ENCODE measurements around the gene TMC6.
"Not testable (repeated sequence)": the region's sequence is repeated elsewhere in the genome, so short reads cannot be mapped to it uniquely, and the experiment has no call there.

Gene TMC6, protein sequence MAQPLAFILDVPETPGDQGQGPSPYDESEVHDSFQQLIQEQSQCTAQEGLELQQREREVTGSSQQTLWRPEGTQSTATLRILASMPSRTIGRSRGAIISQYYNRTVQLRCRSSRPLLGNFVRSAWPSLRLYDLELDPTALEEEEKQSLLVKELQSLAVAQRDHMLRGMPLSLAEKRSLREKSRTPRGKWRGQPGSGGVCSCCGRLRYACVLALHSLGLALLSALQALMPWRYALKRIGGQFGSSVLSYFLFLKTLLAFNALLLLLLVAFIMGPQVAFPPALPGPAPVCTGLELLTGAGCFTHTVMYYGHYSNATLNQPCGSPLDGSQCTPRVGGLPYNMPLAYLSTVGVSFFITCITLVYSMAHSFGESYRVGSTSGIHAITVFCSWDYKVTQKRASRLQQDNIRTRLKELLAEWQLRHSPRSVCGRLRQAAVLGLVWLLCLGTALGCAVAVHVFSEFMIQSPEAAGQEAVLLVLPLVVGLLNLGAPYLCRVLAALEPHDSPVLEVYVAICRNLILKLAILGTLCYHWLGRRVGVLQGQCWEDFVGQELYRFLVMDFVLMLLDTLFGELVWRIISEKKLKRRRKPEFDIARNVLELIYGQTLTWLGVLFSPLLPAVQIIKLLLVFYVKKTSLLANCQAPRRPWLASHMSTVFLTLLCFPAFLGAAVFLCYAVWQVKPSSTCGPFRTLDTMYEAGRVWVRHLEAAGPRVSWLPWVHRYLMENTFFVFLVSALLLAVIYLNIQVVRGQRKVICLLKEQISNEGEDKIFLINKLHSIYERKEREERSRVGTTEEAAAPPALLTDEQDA

DNA sequence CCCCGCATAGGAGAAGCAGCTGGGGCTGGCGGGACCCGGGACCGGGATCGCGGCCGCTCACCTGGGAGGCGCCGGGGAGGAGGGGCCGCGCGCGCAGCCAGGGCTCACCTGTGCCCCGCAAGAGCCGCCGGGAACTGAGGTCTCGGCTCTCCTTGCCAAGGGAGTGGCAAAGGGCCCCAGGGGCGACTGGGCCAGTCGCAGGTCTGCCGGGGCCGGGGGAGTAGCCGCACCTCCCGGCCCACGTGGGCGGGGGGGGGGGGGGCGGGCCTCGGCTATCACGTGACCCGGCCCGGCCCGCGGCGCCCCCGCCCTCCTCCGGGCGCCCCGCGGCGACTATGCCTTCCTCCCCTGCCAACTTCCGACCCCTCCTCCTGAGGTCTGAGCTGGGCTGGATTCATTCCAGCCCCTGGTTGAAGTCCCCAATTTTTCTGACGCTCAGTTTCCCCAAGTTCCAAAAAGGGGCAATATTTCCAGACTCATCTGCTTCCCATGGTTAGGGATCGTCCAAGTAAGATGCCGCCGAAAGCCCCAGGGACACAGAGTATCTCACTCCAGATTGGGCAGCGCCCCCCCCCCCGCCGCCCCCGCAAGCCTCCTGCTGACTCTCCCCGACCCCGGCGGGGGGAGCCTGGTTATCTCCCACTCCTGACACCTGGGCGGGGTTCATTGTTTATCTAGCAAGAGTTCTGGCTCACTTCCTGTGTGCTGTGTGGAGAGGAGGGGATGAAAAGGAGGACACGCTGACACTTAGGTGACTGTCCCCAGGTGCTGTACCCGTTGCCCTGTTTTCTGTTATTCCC, at the start of gene TMC6:
TMC6 (minus strand) TSS at position 205 of the 800 bp plus-strand sequence. CDS start 1,923 bp downstream, outside the sequence.
- no peak for DNase-seq

DNA sequence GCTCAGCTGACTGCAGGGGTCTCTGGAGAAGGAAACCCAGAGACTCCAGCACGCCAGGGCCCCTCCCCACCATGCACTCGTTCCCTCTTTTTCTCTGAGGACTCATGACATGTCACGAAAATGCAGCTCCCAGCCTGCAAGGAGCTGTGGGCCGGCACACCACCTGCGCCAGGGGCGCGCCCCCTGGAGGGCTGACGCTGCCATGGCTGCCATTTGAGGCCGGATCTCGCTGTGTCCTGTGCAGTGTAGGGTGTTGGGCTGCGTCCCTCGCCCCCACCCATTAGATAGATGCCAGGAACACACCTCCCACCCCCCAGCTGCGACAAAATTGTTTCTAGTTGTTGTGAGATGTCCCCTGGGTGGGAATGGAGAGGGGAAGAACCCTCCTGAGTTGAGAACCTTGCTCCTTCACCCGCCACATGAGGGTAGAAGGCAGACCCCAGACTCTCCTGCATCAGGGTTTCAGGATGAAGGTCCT, 48.0 kb upstream of the TMC6 start:
- peak; percentile 28 for DNase-seq

DNA sequence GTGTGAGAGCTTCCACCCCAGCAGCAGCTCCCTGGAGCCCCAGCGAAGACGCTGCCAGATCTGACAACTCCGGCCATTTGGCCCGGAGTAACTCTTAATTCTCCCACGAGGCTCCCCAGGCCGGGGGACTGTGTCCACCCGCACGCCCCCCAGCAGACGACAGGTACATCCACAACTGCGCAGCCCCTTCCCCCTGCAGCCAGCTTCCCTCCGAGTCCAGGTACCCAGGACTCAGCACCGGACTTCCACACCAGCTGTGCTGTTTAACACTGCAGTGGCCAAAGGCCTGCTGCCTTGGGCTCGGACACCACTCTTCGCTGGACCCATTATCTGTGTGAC, 47.1 kb upstream of the TMC6 start:
- no peak for DNase-seq

DNA sequence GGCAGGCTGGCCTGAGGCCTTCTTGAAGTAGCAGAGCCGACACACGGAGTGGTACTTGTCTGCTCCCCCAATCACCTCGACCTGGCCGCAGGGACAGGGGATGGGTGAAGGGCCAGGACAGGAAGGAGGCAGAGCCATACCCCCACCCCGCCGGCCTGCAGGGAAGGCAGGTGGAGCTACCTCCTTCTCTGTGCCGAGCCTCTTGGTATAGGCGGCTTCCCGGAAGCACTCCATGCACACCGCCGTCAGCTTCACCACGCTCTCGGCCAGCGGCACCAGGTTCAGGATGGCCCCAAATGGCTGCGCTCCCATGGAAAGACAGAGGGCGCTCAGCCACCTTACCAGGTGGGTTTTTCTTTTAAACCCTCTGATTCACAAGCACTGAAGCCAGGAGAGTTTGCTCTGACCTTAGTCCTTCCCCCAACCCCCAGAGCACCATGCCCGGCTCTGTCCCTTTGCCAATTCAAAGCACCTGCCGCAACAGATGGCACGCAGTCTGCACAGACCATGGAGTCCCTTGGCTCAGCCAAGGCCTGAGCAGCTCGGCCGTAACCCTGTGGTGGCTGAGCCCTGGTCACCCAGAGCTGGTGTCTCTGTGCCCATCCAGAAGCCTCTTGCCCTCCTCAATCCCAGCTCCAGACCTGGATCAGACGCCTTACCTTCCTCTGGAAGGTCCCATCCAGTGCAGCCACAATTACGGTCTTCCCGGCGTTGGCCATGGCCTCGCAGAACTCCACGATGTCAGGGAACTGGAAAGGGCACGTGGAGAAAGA, 46.5 kb upstream of the TMC6 start:
- DNase-seq, result no peak

DNA sequence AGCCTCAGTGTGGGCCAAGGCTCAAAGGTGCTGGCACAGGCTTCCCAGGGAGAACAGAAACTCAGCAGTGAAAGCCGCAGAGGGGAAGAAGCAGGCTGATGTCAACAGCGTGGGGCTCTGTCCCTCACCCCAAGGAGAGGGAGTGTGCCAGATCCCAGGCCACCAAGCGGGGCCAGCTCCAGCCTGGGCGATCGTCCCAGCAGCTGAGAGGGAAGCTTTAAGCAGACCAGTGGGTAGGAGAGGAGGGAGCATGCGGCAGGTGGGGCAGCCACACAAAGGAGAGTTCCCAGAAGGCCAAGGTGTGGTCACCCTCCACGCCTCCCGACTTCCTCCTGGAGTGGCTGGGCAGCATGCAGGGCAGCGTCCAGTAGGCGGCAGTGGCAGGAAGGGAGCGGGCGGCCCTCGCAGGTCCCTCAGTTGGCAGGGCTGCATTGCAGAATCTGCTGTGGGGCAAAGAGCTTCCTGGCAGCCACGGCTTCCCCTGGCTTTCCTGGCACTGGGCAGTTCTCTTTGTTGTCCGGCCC, 45.9 kb upstream of the TMC6 start:
- DNase-seq, result no peak

DNA sequence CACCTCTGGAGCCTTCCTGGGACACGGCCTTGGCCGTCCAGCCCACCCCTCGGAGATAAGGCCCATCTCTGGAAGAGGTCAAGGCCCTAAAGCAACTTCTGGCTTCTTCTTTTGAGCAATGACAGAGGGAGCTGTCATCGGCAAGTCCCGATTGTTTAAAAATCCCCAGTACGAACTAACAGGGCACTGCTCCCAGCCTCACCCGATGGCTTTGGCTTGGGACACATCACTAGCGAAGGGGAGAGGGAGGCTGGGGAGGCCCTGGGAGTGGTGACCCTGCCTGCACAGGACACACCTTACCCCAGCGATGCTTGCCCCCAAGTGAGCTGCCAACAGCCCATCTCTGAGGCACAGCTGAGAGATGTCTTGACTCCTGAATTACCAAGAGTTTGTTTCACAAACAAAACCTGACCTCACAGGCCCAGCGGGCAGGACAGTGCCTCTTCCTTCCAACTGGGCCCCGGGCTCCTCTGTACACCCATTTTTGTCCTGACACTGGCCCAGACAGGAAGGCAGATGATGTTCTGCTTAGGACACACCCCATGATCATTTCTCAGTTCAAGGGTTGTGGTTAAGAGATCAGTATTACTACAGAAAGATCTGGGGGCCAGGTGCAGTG, 44.7 kb upstream of the TMC6 start:
- no peak for DNase-seq

DNA sequence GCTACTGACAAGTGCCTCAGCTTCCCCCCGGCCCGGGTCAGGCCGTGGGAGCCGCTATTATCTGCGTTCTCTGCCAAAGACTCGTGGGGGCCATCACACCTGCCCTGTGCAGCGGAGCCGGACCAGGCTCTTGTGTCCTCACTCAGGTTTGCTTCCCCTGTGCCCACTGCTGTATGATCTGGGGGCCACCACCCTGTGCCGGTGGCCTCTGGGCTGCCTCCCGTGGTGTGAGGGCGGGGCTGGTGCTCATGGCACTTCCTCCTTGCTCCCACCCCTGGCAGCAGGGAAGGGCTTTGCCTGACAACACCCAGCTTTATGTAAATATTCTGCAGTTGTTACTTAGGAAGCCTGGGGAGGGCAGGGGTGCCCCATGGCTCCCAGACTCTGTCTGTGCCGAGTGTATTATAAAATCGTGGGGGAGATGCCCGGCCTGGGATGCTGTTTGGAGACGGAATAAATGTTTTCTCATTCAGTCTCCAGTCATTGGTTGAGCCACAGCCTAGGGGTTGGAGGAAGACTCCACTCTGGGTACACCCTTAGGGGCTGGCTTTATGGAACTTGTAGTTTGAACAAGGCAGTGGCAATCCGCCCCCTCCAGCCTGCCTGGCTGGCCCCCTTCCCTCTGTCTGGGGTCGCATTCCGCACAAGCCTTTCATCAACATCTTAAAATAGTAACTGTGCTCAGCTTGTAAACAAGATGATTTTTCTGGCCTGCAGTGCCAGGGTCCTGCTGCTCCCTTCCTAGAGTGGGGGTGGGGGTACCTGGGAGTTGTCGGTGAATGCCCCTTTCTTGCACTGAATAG, 43.9 kb upstream of the TMC6 start:
- no peak for DNase-seq

DNA sequence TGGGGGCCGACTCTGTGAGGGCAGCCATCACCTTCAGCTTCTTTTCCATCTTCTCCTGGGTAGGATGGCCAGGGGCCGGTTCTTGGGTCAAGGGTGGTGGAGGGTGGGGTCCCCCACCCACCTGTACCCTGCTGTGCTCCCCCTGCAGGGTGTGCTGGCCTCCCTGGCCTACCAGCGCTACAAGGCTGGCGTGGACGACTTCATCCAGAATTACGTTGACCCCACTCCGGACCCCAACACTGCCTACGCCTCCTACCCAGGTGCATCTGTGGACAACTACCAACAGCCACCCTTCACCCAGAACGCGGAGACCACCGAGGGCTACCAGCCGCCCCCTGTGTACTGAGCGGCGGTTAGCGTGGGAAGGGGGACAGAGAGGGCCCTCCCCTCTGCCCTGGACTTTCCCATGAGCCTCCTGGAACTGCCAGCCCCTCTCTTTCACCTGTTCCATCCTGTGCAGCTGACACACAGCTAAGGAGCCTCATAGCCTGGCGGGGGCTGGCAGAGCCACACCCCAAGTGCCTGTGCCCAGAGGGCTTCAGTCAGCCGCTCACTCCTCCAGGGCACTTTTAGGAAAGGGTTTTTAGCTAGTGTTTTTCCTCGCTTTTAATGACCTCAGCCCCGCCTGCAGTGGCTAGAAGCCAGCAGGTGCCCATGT, 43.2 kb upstream of the TMC6 start:
- DNase-seq, result not testable (repeated sequence)

DNA sequence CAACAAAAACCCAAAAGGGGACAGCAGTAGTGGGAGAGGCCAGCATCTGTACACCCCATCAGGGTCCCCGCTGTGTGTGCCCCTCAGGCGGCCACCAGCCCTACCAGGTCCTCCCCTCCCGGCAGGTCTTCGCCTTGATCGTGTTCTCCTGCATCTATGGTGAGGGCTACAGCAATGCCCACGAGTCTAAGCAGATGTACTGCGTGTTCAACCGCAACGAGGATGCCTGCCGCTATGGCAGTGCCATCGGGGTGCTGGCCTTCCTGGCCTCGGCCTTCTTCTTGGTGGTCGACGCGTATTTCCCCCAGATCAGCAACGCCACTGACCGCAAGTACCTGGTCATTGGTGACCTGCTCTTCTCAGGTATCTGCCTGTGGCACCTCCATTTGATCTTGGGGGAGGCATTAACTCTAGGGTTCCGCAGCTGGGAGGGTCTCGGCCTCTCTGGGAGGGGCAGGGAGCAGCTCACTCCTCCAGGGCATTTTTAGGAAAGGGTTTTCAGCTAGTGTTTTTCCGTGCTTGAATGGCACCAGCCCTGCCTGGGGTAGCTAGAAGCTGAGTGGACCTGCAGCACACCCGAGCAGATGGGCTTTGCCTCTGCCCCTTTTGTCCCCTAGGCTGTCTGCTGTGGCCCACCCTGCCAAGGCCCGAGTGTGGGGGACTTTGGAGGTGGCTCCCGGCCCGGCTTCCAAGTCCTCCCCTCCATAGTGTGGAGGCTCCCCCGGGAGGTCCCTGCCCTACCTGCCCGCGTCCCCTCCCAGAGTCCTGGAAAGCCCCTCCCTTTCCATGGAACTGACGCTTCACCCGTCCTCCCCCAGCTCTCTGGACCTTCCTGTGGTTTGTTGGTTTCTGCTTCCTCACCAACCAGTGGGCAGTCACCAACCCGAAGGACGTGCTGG, 42.4 kb upstream of the TMC6 start:
- DNase-seq, result no peak

DNA sequence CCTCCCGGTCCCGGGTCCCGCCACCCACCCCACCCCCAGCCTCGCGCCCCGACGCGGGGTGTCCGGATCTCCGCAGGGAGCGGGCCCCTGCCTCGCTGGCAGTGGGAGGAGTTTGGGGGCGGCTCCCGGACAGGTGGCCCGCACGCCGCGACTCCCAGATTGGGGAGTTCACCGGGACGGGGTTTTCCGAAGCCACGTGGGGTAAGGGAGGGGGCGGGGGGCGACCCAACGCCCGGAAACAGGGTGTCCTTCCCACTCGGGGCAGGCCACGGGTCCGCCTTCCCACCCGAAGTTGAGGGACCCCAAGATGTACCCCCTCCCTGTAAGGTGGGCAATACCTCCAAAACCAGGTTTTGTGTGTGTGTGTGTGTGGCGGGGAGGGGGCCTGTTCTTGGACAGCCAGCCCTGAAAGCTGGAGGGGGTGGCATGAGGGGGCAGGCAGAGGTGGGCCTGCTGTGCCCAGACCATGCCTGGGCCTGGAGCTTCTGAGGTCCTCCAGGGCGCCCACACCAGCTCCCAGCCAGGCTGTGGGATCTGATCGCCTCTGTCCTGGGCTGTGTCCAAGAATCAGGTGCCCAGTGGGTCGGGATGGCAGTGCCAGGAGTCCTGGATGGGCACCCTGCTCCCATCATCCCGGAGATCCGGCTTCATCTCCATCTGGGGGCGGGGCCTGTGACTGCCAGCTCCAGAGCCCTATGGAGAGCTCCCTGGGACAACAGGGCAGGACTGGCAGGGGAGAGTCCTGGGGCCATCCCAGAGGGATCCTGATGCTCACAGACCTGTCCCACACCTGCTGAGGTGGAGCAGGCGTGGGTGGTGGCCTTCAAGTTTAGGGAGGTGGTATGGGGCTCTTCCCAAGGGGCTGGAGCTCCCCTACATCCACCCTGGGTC, 40.6 kb upstream of the TMC6 start:
- DNase-seq, result peak; percentile 40

DNA sequence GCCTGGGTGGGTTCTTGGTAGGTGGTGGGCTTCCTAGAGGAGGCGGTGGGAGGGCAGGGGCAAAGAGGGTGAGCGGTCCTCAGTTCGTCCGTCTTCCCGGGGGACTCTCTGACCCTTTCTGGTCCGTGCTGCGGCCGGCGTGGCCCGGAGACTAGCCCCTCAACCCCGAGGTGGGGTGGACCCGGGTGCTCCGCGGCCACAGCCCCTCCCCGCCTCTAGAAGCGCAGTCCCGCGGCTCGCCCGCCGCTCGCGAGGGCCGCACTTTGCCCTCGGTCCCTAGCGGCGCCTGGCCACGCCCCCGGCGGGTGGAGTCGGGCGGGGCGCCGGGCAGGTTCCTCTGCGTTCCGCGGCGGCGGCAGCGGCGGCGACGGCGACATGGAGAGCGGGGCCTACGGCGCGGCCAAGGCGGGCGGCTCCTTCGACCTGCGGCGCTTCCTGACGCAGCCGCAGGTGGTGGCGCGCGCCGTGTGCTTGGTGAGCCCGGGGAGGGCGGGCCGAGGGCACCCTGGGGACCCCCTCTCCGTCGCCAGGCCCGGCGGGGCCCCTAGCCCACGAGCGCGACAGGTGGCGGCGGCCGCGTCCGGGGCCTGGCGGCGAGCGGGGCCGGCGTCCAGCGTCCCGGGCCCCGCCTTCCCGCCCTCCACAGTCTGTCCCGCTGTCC, 39.8 kb upstream of the TMC6 start, which contains the start of gene SYNGR2:
SYNGR2 (plus strand) TSS at position 340 of the 661 bp plus-strand sequence; CDS start at position 376, 36 bp downstream.
- peak; percentile 51 for DNase-seq

DNA sequence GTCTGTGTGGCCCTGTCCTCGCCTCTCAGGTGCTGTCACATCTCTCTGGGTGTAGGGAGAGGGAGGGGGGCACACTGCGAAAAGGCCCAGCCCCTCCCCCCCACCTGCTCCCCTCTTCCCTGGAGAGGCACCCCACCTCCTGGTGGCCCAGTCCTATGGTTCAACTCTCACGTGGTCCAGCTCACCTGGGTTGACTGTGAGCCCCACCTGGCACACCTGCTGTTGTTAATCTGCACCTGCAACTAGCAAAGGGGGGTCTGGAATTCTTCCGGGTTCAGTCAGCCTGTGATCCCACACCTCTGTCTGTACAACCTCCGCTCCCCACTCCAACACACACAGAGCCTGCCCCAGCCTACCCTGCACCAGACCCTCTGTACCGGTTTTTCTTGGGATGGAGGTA, 37.9 kb upstream of the TMC6 start:
- DNase-seq, result no peak

DNA sequence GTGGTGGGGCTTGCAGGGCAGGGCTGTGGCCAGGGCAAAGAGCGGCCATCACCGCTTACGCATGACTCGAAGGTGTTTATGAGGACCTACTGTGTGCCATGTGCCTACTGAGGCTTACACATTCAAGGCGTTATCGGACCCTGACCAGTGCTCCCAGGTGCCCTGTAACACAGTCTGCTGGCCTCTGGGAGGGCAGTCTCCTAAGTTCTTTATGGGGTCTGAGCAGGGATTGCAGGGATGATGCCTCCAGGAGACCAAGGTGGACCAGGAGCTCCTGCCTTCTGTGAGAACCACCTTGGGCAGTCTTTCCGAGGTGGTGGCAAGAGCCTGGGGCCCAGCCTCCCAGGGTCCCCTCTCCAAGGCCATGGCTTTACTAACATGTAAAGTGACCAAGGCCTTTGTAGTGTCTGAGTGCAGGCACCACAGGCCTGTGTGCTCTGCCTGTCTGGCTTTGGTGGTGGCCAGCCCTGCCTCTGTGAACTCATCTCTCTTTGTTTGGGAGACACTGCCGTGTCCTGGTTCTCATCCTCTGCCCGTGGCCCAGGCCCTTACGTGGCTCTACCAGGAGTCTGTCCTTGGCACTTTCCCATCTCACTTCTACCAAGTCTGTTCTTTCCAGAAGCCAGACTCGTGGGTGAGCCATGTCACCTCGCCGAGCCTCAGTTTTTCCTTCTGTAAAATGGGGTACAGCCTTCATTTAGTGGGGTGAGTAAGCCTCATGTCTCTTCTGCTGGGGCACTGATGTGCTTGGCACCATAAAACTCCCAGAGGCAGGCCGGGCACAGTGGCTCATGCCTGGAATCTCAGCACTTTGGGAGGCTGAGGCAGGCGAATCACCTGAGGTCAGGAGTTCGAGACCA, 36.4 kb upstream of the TMC6 start:
- DNase-seq, result no peak

DNA sequence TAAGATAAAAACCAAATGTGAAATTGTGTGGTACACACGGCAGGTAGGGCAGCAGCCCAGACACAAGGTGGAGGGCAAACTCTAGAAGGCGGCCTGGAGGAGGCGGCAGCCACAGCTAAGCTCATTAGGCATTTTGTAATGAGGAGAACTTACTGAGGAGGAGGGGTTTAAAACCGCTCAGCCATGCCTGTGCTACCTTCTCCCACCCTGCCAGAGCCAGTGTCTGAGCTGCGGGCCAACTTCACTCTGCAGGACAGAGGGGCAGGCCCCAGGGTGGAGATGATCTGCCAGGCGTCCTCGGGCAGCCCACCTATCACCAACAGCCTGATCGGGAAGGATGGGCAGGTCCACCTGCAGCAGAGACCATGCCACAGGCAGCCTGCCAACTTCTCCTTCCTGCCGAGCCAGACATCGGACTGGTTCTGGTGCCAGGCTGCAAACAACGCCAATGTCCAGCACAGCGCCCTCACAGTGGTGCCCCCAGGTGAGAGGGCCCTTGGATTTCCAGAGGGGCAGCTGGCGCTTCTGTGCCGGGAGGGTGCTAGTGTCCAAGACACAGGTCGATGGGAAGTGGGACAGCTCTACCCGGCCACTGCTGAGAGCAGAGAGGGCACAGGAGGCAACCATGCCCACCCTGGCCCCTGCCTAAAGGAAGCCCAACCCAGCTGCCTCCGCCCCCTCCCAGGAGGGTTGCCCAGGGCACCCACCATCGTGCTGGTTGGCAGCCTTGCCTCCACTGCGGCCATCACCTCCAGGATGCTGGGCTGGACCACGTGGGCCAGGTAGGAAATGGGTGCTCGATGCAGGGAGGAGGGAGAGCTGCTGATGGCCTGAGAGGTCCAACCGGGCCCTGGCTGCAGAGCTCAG, 35.6 kb upstream of the TMC6 start:
- no peak for DNase-seq

DNA sequence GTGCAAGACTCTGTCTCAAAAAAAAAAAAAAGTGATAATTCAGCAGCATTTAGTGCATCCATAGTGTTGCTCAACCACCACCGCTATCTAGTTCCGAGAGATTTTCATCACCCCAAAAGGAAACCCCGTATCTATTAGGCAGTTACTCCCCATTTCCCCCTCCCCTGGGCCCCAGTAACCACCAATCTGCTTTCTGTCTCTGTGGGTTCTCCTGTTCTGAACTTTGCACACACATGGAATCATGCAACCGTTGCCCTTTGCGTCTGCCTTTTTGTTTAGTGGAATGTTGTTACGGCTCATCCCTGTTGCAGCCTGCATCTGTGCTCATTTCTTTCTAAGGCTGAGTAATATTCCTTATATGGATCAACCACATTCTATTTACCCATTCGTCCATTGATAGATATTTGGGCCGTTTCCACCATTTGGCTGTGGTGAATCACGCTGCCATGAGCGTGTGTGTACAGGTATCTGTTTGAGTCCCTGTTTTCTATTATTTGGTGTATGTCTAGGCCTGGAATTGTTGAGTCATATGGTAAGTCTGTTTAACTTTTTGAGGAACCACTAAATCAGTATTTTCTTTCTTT, 31.1 kb upstream of the TMC6 start:
- DNase-seq, result no peak
